Endothelial cell of umbilical vein (primary cell): ENCODE measurements around the gene APOO. TPM values are rescaled to one million over a fixed set of nuclear protein-coding genes. Genes with fewer than 3 reads are reported as not detected.
A peak's percentile ranks its signal among the peaks of the same experiment; 100 is the strongest.

ENCODE experiments used
- BruUV-seq: library from RNA; stranded (reverse); fragments of 400-500 nt; replicated peaks from 2 replicates; lab custom pipeline; 2021; lab: Mats Ljungman, UMichigan
- CTCF ChIA-PET: fragments of 300-600, 350-600 bp; sonication (Branson Sonifier 250); formaldehyde crosslinking; loops from one replicate; lab custom pipeline; 2021; ENCODE audit warnings: antibody characterized with exemption, inconsistent platforms; lab: Charles Lee
- POLR2A ChIA-PET: fragments of 300-600, 350-600 bp; sonication (Branson Sonifier 250); formaldehyde crosslinking; loops from one replicate; lab custom pipeline; 2021; ENCODE audit warnings: antibody characterized with exemption, inconsistent platforms; lab: Charles Lee
- DNase-seq: peaks from one replicate; pipeline ENCODE4 v3.0.0-alpha.2; 2011; ENCODE audit warnings: low read depth, low spot score
- FAIRE-seq: peaks from 2 replicates; lab custom pipeline; 2011; peaks lifted over from hg19 to GRCh38; lab: Jason Lieb, UNC
- H2AFZ ChIP-seq: 2 replicates; pipeline ENCODE4 v1.6.0; 2012; ENCODE audit warnings: low read depth, low read length, control low read depth, inconsistent platforms
- H3K27ac ChIP-seq: 2 replicates; pipeline ENCODE4 v1.5.1; 2011; ENCODE audit warnings: low read depth, mild to moderate bottlenecking, control low read depth, low read length, moderate library complexity; ENCODE audit not compliant: insufficient read depth
- H3K27me3 ChIP-seq, 2 experiments: 2 replicates each; pipeline versions ENCODE4 v1.6.0 to v1.6.1; 2011; ENCODE audit warnings: low read length in 2 of 2, mixed read lengths in 1 of 2; ENCODE audit not compliant: control insufficient read depth in 2 of 2, insufficient read depth in 2 of 2
- H3K36me3 ChIP-seq, 2 experiments: 2 replicates in 1 of 2; 3 replicates in 1 of 2; pipeline ENCODE4 v1.5.1; 2011; ENCODE audit warnings: low read length in 2 of 2, mild to moderate bottlenecking in 1 of 2, moderate library complexity in 1 of 2; ENCODE audit not compliant: control insufficient read depth in 2 of 2, insufficient read depth in 2 of 2; ENCODE audit errors: extremely low read depth in 1 of 2
- H3K4me1 ChIP-seq: 3 replicates; pipeline ENCODE4 v1.5.1; 2011; ENCODE audit warnings: mild to moderate bottlenecking, low read length; ENCODE audit not compliant: control insufficient read depth, insufficient read depth; ENCODE audit errors: extremely low read depth
- H3K4me2 ChIP-seq: 2 replicates; pipeline ENCODE4 v1.6.1; 2011; ENCODE audit warnings: low read length, control low read depth, mixed read lengths; ENCODE audit not compliant: insufficient read depth
- H3K4me3 ChIP-seq, 3 experiments: fragments of 200-600 bp in 1 of 3; sonication (generic), shearing (Covaris generic) in 1 of 3; replicated peaks in 1 of 3; 2 replicates each; pipeline ENCODE4 v1.5.1; 2011 to 2016; ENCODE audit warnings: control low read depth in 3 of 3, low read length in 3 of 3, mild to moderate bottlenecking in 2 of 3, inconsistent platforms in 1 of 3, low read depth in 1 of 3, moderate library complexity in 1 of 3; ENCODE audit not compliant: insufficient read depth in 1 of 3
- H3K79me2 ChIP-seq: 2 replicates; pipeline ENCODE4 v1.6.0; 2012; ENCODE audit warnings: low read length, inconsistent platforms; ENCODE audit not compliant: control insufficient read depth, insufficient read depth
- H3K9ac ChIP-seq: replicated peaks from 2 replicates; pipeline ENCODE3; 2011; ENCODE audit warnings: low read length, control low read depth; ENCODE audit not compliant: insufficient read depth; ENCODE audit errors: extremely low read depth
- H3K9me1 ChIP-seq: replicated peaks from 3 replicates; pipeline ENCODE4 v1.6.0; 2011; ENCODE audit warnings: mild to moderate bottlenecking, low read length; ENCODE audit not compliant: control insufficient read depth, insufficient read depth; ENCODE audit errors: extremely low read depth
- H3K9me3 ChIP-seq: replicated peaks from 2 replicates; pipeline ENCODE4 v1.5.1; 2012; ENCODE audit warnings: low read length, inconsistent platforms; ENCODE audit not compliant: control insufficient read depth, insufficient read depth
- H4K20me1 ChIP-seq: replicated peaks from 2 replicates; pipeline ENCODE3; 2011; ENCODE audit warnings: mild to moderate bottlenecking, low read length; ENCODE audit not compliant: control insufficient read depth, insufficient read depth; ENCODE audit errors: extremely low read depth
- EZH2 ChIP-seq: IDR thresholded peaks from 2 replicates; pipeline ENCODE4 v1.6.1; 2012; ENCODE audit warnings: borderline replicate concordance, low read depth, mild to moderate bottlenecking, moderate library complexity, low read length, inconsistent platforms; ENCODE audit not compliant: severe bottlenecking
- FOS ChIP-seq: IDR thresholded peaks from 2 replicates; pipeline ENCODE4 v1.6.1; 2011; ENCODE audit warnings: mild to moderate bottlenecking, low read length, moderate library complexity, borderline replicate concordance; ENCODE audit not compliant: insufficient read depth
- GATA2 ChIP-seq: IDR thresholded peaks from 2 replicates; pipeline ENCODE4 v1.7.0; 2011; ENCODE audit warnings: low read depth, mild to moderate bottlenecking, moderate library complexity, mixed read lengths, low read length; ENCODE audit not compliant: insufficient read length, insufficient read depth
- JUN ChIP-seq: IDR thresholded peaks from 2 replicates; pipeline ENCODE4 v1.6.1; 2011; ENCODE audit warnings: borderline replicate concordance, low read depth; ENCODE audit not compliant: insufficient read length, insufficient read depth
- MYC ChIP-seq: IDR thresholded peaks from one replicate; pipeline ENCODE4 v1.6.1; 2011; ENCODE audit warnings: mild to moderate bottlenecking, low read depth, low read length
- POLR2A ChIP-seq: IDR thresholded peaks from 2 replicates; pipeline ENCODE4 v1.6.1; 2012; ENCODE audit warnings: low read depth, mild to moderate bottlenecking, control low read depth, low read length
- POLR2AphosphoS5 ChIP-seq: IDR thresholded peaks from 2 replicates; pipeline ENCODE4 v1.6.1; 2012; ENCODE audit warnings: low read depth, mild to moderate bottlenecking, control low read depth, low read length, moderate library complexity; ENCODE audit not compliant: insufficient read depth
- dilution Hi-C: fragments of 300-500 bp; cut with MboI; formaldehyde crosslinking; loops from one replicate; pipeline ENCODE4 v1.15.0; 2019; ENCODE audit warnings: low sequenced_read_pairs; ENCODE audit not compliant: extremely low pct_ligation_motif_present
- intact Hi-C: fragments of 100-400 bp; cut with micrococcal nuclease; formaldehyde crosslinking; loops from one replicate; pipeline ENCODE4 v1.10.0; 2022
- polyA plus RNA-seq, 4 experiments: library from polyadenylated mRNA; depleted of rRNA in 3 of 4; stranded (reverse) in 3 of 4; unstranded in 1 of 4; fragments of >200 nt; gene quantifications; 2 replicates each; pipeline versions ENCODE4 v1.2.1 to v1.2.3, GENCODE V29; 2011 to 2012; ENCODE audit warnings: missing spikeins in 1 of 4
- total RNA-seq: library from RNA; stranded (reverse); gene quantifications from 2 replicates; pipeline ENCODE4 v1.2.3, GENCODE V29; 2021
- TF ChIP-seq, protein P1 (sequence below), 2 donors: IDR thresholded peaks; 1 replicate in 1 of 2; 2 replicates in 1 of 2; pipeline ENCODE4 v1.5.1; 2011; ENCODE audit warnings: low read length in 2 of 2, mild to moderate bottlenecking in 2 of 2, moderate library complexity in 2 of 2, control low read depth in 1 of 2, inconsistent platforms in 1 of 2, low read depth in 1 of 2; ENCODE audit not compliant: insufficient read depth in 1 of 2; ENCODE audit errors: extremely low read depth in 1 of 2
- TF ChIP-seq, protein P2 (sequence below): IDR thresholded peaks from 2 replicates; pipeline ENCODE4 v1.6.1; 2011; ENCODE audit not compliant: insufficient read depth, insufficient read length

APOO gene
- total and polyA plus RNA-seq, 2 donors (not counting 3 experiments of a cell fraction or from before 2014, with no cell fraction given), result 9.8 to 24.3 TPM

DNA sequence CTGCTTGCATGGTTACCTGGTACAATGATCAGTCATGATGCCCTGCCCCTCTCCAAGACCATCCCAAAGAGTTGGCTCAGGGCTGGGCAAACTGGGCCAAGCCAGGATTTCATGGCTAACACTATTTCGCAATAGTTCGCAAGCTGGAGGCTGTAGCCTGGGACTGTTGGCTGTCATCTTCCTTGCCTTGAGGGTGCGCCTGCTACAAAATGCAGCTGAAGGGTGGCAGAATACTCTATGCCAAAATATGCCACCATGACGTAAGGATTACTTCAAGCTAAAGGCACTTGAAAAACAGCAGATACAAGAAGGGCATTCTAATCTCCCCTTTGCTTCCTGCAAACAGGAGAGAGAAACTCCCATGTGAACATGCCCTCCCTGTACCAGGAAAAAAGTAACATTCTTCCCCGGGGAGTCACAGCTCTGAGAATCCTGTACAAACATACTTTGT is 103.8 kb downstream of the APOO start:
- ChIA-PET CTCF (interaction anchor here (0.6 to 2.5 kb wide), 2 partner anchors 54 to 98 kb away, joined by 3 to 17 read pairs; no protein-coding TSS in a partner anchor), POLR2A (interaction anchor here (0.6 to 1.7 kb wide), 2 partner anchors 20 to 95 kb away, joined by 3 to 17 read pairs; partner anchors contain the start of gene SAT1)
- no peak overlapping the region for H3K4me3 ChIP-seq
- TF ChIP-seq MYC (no peak), GATA2 (peak; percentile 56), FOS (peak; percentile 11), EZH2 (no peak), POLR2A (no peak), POLR2AphosphoS5 (peak; percentile 54), JUN (peak; percentile 72)
- TF ChIP-seq, protein P1, sequence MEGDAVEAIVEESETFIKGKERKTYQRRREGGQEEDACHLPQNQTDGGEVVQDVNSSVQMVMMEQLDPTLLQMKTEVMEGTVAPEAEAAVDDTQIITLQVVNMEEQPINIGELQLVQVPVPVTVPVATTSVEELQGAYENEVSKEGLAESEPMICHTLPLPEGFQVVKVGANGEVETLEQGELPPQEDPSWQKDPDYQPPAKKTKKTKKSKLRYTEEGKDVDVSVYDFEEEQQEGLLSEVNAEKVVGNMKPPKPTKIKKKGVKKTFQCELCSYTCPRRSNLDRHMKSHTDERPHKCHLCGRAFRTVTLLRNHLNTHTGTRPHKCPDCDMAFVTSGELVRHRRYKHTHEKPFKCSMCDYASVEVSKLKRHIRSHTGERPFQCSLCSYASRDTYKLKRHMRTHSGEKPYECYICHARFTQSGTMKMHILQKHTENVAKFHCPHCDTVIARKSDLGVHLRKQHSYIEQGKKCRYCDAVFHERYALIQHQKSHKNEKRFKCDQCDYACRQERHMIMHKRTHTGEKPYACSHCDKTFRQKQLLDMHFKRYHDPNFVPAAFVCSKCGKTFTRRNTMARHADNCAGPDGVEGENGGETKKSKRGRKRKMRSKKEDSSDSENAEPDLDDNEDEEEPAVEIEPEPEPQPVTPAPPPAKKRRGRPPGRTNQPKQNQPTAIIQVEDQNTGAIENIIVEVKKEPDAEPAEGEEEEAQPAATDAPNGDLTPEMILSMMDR (IDR thresholded peaks at IDR 0.05; ENCODE audit: extremely low read depth in 1 of 2, insufficient read depth in 1 of 2, low read depth in 1 of 2, low read length in 2 of 2), result no peak
- TF ChIP-seq, protein P2, sequence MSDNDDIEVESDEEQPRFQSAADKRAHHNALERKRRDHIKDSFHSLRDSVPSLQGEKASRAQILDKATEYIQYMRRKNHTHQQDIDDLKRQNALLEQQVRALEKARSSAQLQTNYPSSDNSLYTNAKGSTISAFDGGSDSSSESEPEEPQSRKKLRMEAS, result no peak
- peak overlapping the region; percentile 63 for H3K9ac ChIP-seq
- no peaks in the 10 kb centered on the region for H3K9me3 ChIP-seq
- peak overlapping the region; percentile 74 for H3K27ac ChIP-seq
- intact Hi-C loops, result loop anchor here (1.0 kb wide), 2 partner anchors 21 to 97 kb away; partner anchors contain the start of gene SAT1
- H3K4me2 ChIP-seq, result peak overlapping the region; percentile 59
- no peak overlapping the region for H2AFZ ChIP-seq
- H3K79me2 ChIP-seq, result no peaks in the 10 kb centered on the region
- no peaks in the 10 kb centered on the region for H3K9me1 ChIP-seq
- FAIRE-seq (peak; percentile 90), DNase-seq (peak; percentile 86)
- H3K27me3 ChIP-seq, result no peaks in the 10 kb centered on the region
- H3K4me1 ChIP-seq, result peaks cover 29% of the 10 kb centered on the region
- BruUV-seq, result no TSS peak
- dilution Hi-C loops, result no loop called here
- no peaks in the 10 kb centered on the region for H3K36me3 ChIP-seq
- H4K20me1 ChIP-seq, result no peaks in the 10 kb centered on the region
